GM23338 (cell line): ENCODE measurements around the gene DCPS.

Experiments used
- CREB1 ChIP-seq: fragments of 250-450 bp; sonication (Bioruptor Pico); IDR thresholded peaks from 2 replicates; pipeline ENCODE4 v1.5.0; 2020; ENCODE audit warnings: low read depth, mild to moderate bottlenecking, moderate library complexity
- EZH2 ChIP-seq: fragments of 200-600 bp; sonication (generic); IDR thresholded peaks from one replicate; pipeline ENCODE4 v1.8.0; 2017; ENCODE audit warnings: antibody characterized with exemption, mild to moderate bottlenecking, low read depth; ENCODE audit not compliant: unreplicated experiment
- EZH2phosphoT487 ChIP-seq: fragments of 200-600 bp; sonication (generic); IDR thresholded peaks from one replicate; pipeline ENCODE4 v1.8.1; 2018; ENCODE audit warnings: antibody characterized with exemption; ENCODE audit not compliant: unreplicated experiment
- JUNB ChIP-seq: IDR thresholded peaks from one replicate; pipeline ENCODE4 v1.6.1; 2016; ENCODE audit warnings: antibody characterized with exemption; ENCODE audit not compliant: unreplicated experiment
- NANOG ChIP-seq: IDR thresholded peaks from 2 replicates; pipeline ENCODE4 v1.6.1; 2016; ENCODE audit warnings: antibody characterized with exemption, borderline replicate concordance
- POLR2AphosphoS5 ChIP-seq: IDR thresholded peaks from 2 replicates; pipeline ENCODE4 v1.6.1; 2016; ENCODE audit warnings: antibody characterized with exemption, low read depth
- ZNF114 ChIP-seq: fragments of 250-450 bp; sonication (Bioruptor Pico); IDR thresholded peaks from 2 replicates; pipeline ENCODE4 v1.5.0; 2020; ENCODE audit warnings: mild to moderate bottlenecking, moderate library complexity
- TF ChIP-seq, protein P1 (sequence below), 2 experiments: fragments of 200-600 bp in 1 of 2; sonication (generic) in 1 of 2; conservative IDR thresholded peaks; 2 replicates each; pipeline versions ENCODE4 v1.5.1 to v1.6.1; 2016 to 2017; ENCODE audit warnings: antibody characterized with exemption in 2 of 2, low read depth in 2 of 2, mild to moderate bottlenecking in 2 of 2, moderate library complexity in 1 of 2
- TF ChIP-seq, protein P2 (sequence below): IDR thresholded peaks from 2 replicates; pipeline ENCODE4 v1.6.1; 2016; ENCODE audit warnings: antibody characterized with exemption
- TF ChIP-seq, protein P3 (sequence below): IDR thresholded peaks from one replicate; pipeline ENCODE4 v1.6.1; 2018; ENCODE audit warnings: antibody characterized with exemption; ENCODE audit not compliant: unreplicated experiment

DNA sequence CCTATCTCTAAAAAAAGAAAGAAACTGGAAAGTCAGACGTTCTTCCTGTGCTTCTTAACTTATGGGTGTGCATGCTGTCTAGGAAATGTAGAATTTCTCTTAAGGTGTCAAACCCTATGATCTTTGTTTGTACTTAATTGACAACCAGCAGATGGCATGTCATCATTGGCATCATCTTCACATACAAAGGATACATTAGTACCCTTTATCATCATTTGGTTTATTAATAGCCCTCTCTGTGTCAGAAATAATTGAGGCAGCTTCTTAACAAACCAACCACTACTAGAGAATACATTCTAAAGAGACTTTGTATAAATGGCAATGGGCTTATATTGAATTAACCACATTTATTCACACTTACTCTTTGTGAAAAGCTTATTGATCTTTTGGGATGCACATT, 49.0 kb upstream of the DCPS start:
- TF ChIP-seq EZH2 (no peak), EZH2phosphoT487 (no peak), CREB1 (CRISPR knock-in tag) (no peak), POLR2AphosphoS5 (no peak), ZNF114 (CRISPR knock-in tag) (no peak), JUNB (no peak), NANOG (no peak)
- TF ChIP-seq, protein P1, sequence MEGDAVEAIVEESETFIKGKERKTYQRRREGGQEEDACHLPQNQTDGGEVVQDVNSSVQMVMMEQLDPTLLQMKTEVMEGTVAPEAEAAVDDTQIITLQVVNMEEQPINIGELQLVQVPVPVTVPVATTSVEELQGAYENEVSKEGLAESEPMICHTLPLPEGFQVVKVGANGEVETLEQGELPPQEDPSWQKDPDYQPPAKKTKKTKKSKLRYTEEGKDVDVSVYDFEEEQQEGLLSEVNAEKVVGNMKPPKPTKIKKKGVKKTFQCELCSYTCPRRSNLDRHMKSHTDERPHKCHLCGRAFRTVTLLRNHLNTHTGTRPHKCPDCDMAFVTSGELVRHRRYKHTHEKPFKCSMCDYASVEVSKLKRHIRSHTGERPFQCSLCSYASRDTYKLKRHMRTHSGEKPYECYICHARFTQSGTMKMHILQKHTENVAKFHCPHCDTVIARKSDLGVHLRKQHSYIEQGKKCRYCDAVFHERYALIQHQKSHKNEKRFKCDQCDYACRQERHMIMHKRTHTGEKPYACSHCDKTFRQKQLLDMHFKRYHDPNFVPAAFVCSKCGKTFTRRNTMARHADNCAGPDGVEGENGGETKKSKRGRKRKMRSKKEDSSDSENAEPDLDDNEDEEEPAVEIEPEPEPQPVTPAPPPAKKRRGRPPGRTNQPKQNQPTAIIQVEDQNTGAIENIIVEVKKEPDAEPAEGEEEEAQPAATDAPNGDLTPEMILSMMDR (conservative IDR thresholded peaks at IDR 0.05; ENCODE audit: low read depth in 2 of 2) = no peak
- TF ChIP-seq, protein P2, sequence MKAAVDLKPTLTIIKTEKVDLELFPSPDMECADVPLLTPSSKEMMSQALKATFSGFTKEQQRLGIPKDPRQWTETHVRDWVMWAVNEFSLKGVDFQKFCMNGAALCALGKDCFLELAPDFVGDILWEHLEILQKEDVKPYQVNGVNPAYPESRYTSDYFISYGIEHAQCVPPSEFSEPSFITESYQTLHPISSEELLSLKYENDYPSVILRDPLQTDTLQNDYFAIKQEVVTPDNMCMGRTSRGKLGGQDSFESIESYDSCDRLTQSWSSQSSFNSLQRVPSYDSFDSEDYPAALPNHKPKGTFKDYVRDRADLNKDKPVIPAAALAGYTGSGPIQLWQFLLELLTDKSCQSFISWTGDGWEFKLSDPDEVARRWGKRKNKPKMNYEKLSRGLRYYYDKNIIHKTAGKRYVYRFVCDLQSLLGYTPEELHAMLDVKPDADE = no peak
- TF ChIP-seq, protein P3, sequence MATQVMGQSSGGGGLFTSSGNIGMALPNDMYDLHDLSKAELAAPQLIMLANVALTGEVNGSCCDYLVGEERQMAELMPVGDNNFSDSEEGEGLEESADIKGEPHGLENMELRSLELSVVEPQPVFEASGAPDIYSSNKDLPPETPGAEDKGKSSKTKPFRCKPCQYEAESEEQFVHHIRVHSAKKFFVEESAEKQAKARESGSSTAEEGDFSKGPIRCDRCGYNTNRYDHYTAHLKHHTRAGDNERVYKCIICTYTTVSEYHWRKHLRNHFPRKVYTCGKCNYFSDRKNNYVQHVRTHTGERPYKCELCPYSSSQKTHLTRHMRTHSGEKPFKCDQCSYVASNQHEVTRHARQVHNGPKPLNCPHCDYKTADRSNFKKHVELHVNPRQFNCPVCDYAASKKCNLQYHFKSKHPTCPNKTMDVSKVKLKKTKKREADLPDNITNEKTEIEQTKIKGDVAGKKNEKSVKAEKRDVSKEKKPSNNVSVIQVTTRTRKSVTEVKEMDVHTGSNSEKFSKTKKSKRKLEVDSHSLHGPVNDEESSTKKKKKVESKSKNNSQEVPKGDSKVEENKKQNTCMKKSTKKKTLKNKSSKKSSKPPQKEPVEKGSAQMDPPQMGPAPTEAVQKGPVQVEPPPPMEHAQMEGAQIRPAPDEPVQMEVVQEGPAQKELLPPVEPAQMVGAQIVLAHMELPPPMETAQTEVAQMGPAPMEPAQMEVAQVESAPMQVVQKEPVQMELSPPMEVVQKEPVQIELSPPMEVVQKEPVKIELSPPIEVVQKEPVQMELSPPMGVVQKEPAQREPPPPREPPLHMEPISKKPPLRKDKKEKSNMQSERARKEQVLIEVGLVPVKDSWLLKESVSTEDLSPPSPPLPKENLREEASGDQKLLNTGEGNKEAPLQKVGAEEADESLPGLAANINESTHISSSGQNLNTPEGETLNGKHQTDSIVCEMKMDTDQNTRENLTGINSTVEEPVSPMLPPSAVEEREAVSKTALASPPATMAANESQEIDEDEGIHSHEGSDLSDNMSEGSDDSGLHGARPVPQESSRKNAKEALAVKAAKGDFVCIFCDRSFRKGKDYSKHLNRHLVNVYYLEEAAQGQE = no peak
